GM12875 (cell line): ENCODE results near the gene CCDC183.

ENCODE experiments used
- H3K4me3 ChIP-seq: one replicate; pipeline ENCODE4 v1.5.1; 2011; ENCODE audit warnings: low read depth, low read length, control low read depth
- TF ChIP-seq, protein P1 (sequence below): IDR thresholded peaks from 2 replicates; pipeline ENCODE4 v1.5.1; 2011; ENCODE audit warnings: low read depth, mild to moderate bottlenecking, control low read depth, inconsistent platforms, low read length, moderate library complexity, borderline replicate concordance; ENCODE audit not compliant: insufficient read depth

The CCDC183 gene

DNA sequence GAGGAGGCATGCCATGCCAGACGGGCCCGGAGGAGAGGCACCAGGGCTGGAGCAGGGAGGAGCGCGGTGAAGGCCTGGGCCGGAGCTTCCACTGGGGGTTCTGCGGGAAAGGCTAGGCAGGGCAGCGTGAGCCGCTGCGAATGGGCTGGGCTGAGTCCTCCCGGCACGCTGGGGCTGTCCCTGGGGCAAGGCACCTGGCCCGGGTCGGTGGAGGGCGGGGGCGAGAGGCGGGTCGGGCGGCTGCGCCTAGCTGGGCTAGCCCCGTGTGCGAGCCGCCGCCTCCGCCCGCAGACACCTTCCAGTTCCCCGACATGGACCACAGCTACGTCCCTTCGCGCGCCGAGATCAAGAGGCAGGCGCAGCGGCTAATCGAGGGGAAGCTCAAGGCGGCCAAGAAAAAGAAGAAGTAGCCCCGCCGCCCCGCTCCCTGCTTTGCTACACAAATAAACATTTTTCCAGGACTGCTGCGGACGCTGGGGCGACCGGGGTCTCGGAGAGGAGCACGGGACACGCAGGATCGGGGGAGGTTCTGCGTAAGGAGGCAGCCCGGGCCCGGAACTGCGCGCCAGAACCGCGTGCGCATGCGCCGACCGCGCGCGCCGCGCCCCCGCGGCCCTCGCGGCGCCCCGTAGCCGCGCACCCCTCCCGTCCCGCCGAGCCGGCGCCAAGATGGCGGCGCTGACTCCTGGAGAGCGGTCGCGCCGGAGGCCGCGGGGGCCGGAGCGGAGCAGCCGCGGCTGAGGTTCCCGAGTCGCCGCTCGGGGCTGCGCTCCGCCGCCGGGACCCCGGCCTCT, 11.3 kb downstream of the CCDC183 start, which contains the start of gene RABL6:
TSS of gene RABL6 (plus strand) at position 668 of the 794 bp plus-strand sequence. CDS start 249 bp downstream, outside the sequence.
- TF ChIP-seq, protein P1, sequence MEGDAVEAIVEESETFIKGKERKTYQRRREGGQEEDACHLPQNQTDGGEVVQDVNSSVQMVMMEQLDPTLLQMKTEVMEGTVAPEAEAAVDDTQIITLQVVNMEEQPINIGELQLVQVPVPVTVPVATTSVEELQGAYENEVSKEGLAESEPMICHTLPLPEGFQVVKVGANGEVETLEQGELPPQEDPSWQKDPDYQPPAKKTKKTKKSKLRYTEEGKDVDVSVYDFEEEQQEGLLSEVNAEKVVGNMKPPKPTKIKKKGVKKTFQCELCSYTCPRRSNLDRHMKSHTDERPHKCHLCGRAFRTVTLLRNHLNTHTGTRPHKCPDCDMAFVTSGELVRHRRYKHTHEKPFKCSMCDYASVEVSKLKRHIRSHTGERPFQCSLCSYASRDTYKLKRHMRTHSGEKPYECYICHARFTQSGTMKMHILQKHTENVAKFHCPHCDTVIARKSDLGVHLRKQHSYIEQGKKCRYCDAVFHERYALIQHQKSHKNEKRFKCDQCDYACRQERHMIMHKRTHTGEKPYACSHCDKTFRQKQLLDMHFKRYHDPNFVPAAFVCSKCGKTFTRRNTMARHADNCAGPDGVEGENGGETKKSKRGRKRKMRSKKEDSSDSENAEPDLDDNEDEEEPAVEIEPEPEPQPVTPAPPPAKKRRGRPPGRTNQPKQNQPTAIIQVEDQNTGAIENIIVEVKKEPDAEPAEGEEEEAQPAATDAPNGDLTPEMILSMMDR, result no peak
- H3K4me3 ChIP-seq, result peak within 1 kb of the TSS; percentile 97

DNA sequence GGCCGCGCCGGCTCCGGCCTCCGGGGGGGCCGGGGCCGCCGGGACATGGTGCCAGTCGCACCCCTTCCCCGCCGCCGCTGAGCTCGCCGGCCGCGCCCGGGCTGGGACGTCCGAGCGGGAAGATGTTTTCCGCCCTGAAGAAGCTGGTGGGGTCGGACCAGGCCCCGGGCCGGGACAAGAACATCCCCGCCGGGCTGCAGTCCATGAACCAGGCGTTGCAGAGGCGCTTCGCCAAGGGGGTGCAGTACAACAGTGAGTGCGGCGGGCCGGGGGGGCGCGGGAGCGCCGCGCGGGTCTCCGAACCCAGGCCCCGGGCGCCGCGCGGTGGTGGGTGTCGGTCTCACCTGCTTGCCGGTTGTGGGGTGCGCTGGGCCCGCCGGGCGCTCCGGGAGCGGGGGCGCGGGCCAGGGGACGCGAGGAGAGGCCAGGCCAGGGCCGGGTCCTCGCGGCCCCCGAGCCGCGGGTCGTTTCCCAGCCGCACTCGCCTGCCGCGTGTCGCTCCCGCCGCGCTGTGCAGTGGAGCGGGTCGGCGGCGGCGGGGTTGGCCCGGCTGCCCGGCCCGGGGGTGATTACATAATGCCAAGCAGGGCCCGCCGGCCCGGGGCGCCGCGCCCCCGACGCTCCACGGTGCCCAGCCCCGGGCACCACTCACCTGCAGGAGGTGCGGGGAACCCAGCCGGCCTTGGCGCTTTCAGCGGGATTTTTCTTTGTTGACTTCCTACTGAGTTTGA, 12.1 kb downstream of the CCDC183 start:
- peak overlapping the region; percentile 97 for H3K4me3 ChIP-seq

DNA sequence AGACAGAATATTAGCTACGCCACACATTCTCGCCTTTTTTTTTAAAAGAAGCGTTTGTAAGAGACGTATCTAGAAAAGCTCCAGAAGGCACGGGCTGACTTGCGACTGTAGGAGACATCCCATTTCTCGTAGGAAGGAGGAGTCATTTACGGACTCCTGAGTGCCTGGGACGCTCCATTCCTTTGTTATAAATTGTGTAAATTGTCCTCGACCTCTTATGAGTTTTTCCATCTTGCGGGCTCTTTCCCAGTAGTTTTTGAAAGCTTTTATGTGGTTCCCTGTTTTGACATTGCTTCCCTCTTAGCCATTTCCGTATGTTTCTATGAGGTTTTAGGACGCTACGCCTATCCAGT, 12.6 kb downstream of the CCDC183 start:
- H3K4me3 ChIP-seq, result peak overlapping the region; percentile 97
- TF ChIP-seq, protein P1, result no peak

More for the DNA sequence above, 12.1 kb downstream of the CCDC183 start:
- TF ChIP-seq, protein P1, result 0 out of 2 replicates have a peak, but pooled peaks have one; percentile 13

DNA sequence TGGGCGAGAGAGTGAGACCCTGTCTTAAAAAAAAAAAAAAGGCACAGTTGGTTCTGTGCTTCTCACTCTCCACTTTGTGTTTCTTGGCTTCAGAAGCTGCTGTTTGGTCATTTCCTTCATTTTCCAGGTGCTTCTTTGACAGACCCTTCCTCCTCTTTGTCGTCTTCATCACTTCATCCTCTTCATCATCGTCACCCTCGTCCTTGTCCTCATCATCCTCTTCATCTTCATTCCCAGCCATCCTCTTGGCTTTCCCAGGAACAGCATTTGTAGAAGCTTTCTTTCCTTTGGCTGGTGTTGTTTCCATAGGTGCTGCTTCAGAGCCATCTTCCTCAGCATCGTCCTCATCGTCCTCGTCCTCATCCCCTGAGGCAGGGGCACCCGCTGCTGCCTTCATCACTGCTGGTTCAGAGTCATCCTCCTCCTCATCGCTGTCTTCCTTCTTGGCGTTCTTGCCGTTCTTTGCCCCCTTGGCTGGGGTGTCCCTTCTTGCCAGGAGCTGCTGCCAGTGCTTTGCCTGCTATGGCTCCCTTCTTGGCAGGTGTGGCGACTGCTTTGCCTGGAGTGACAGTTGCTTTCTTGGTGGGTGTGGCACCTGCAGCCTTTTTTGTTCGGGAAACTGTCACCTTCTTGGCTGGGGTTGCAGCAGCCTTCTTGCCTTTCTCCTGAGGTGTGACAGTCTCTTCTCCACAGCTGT, 18.7 kb downstream of the CCDC183 start:
- TF ChIP-seq, protein P1, result no peak
- H3K4me3 ChIP-seq, result no peak overlapping the region

DNA sequence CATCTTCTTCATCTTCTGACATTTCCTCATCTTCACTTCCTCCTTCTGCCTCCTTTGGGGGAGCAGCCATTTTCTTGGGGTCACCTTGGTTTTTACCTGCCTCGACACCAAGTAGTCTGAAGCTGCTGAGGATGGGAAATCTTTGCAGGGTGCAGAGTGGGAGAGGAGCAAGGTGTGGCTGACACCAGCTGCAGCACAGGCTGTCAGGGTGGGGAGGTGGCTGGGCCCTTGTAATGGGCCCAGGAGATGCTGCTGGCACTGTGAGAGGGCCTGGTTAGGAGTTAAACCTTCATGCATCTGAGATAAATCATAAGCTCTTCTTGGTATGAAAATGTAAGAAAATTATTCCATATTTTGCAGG, 19.3 kb downstream of the CCDC183 start:
- TF ChIP-seq, protein P1, result no peak
- no peak overlapping the region for H3K4me3 ChIP-seq

DNA sequence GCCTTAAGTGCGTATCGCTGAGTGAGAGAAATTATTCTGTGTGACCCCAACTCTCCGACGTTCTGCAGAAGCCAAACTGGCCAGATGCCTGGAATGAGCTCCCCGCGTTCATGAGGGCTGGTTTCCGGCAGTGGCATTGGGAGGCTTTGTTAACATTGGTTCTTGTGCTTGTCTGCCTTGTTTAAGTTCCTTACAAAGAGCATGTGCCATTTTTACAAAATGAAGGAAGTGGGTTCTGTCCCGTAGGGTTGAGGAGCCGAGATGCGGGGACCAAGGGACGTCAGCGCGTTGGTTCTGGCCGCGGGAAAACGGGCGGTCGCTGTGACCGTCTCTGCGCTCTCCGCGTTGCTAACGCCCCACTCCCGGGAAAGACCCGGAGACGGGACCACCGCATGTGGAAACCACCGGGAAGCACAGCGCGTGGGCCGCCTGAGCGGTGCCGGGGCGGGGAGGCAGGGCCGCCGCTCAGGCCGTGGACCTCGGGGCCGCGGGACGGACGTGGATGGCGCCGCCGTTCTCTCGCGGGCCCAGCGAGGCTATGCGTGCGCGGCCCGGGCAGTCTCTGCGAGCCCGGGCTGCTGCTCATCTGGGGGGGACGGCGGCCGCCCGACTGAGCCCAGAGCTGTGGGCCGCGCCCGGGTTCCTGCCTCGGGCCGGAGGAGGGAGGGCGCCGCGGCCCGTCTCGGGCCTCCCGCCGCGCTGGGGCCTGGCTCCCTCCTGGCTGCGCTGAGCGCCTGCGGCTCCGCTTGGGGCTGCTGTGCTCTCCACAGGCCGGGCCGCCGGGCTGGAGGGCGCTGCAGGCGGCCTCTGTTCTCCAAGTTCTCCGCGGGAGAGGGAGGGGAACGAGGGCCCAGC, 25.1 kb downstream of the CCDC183 start:
- no peak overlapping the region for H3K4me3 ChIP-seq
- TF ChIP-seq, protein P1, result no peak
